Peyer's patch (tissue), 4 donors: ENCODE data around the gene FGGY. TPM values are rescaled to one million over a fixed set of nuclear protein-coding genes. Genes with fewer than 3 reads are reported as not detected.

Experiments
- DNase-seq, 3 donors: peaks; one replicate each; pipeline ENCODE4 v3.0.0-alpha.2; 2017 to 2019
- H3K27ac ChIP-seq, 4 donors: fragments of 200-600 bp; sonication (generic); one replicate each; pipeline ENCODE4 v1.5.1; 2016 to 2019
- H3K27me3 ChIP-seq, 2 donors: fragments of 200-600 bp; sonication (generic); one replicate each; pipeline ENCODE4 v1.5.1; 2019
- H3K36me3 ChIP-seq, 3 donors: fragments of 200-600 bp; sonication (generic); one replicate each; pipeline ENCODE4 v1.5.1; 2016 to 2019
- H3K4me1 ChIP-seq, 4 donors: fragments of 200-600 bp; sonication (generic); one replicate each; pipeline ENCODE4 v1.5.1; 2016 to 2019
- H3K4me3 ChIP-seq, 4 donors: fragments of 200-600 bp; sonication (generic); 1 replicate in 3 of 4; 2 replicates in 1 of 4; pipeline ENCODE4 v1.5.1; 2016 to 2019; ENCODE audit warnings: mild to moderate bottlenecking in 1 of 4
- H3K9me3 ChIP-seq, 4 donors: fragments of 200-600 bp; sonication (generic); one replicate each; pipeline ENCODE4 v1.5.1; 2016 to 2019; ENCODE audit warnings: mild to moderate bottlenecking in 1 of 4
- POLR2A ChIP-seq, 2 donors: fragments of 450-650 bp; IDR thresholded peaks; one replicate each; pipeline ENCODE4 v1.5.1; 2017; ENCODE audit warnings: antibody characterized with exemption in 2 of 2, mild to moderate bottlenecking in 2 of 2, moderate library complexity in 2 of 2
- total RNA-seq, 4 donors: library from RNA; depleted of rRNA; stranded (reverse); fragments of >200 nt; gene quantifications; one replicate each; pipeline ENCODE4 v1.1.0, GENCODE V29; 2016
- TF ChIP-seq, protein P1 (sequence below), 6 experiments: fragments of 450-650 bp in 4 of 6; fragments of 200-600 bp in 2 of 6; sonication (generic) in 1 of 6; IDR thresholded peaks; one replicate each; pipeline ENCODE4 v1.5.1; 2017 to 2019; ENCODE audit warnings: antibody characterized with exemption in 6 of 6, mild to moderate bottlenecking in 3 of 6, moderate library complexity in 1 of 6

FGGY gene
- total RNA-seq, 4 donors from 2014 or later = 18.9 to 102 (median 33.6) TPM

- Histone ChIP-seq H3K27ac (no peak overlapping the region), H3K4me3 (no peak overlapping the region), H3K27me3 (no peaks in the 10 kb centered on the region), H3K4me1 (no peaks in the 10 kb centered on the region), H3K36me3 (no peaks in the 10 kb centered on the region), H3K9me3 (no peaks in the 10 kb centered on the region)
- no peak for DNase-seq
- TF ChIP-seq, protein P1, sequence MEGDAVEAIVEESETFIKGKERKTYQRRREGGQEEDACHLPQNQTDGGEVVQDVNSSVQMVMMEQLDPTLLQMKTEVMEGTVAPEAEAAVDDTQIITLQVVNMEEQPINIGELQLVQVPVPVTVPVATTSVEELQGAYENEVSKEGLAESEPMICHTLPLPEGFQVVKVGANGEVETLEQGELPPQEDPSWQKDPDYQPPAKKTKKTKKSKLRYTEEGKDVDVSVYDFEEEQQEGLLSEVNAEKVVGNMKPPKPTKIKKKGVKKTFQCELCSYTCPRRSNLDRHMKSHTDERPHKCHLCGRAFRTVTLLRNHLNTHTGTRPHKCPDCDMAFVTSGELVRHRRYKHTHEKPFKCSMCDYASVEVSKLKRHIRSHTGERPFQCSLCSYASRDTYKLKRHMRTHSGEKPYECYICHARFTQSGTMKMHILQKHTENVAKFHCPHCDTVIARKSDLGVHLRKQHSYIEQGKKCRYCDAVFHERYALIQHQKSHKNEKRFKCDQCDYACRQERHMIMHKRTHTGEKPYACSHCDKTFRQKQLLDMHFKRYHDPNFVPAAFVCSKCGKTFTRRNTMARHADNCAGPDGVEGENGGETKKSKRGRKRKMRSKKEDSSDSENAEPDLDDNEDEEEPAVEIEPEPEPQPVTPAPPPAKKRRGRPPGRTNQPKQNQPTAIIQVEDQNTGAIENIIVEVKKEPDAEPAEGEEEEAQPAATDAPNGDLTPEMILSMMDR (IDR thresholded peaks at IDR 0.05) = no peak
- no peak for TF ChIP-seq POLR2A (IDR thresholded peaks at IDR 0.05)
These were observed 18.0 kb upstream of the FGGY start for GRCh38 chr1:59278780-59279354.

DNA sequence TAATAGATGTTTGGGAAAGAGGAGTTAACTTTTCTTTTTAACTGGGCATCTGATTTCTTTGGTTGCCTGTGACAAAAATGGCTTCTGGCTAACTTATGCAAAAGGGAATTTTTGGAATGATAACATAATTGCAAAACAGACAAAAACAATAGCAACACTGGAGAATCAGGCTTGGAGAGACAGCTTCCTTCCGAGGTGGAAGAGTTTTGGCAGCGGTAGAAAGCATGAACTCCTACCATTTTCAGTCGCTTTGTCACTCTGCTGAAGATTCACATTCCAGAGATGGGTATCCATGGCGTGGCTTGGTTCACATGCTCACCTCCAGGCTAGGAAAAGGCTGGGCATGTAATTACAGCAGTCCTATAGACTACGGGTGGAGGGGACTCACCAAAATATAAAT is 17.2 kb upstream of the FGGY start:
- H3K4me3 ChIP-seq = no peak overlapping the region
- no peaks in the 10 kb centered on the region for H3K27me3 ChIP-seq
- H3K27ac ChIP-seq = no peak overlapping the region
- TF ChIP-seq, protein P1 (IDR thresholded peaks at IDR 0.05) = no peak
- no peak for TF ChIP-seq POLR2A (IDR thresholded peaks at IDR 0.05)
- DNase-seq = no peak
- H3K4me1 ChIP-seq = no peaks in the 10 kb centered on the region
- no peaks in the 10 kb centered on the region for H3K36me3 ChIP-seq
- no peaks in the 10 kb centered on the region for H3K9me3 ChIP-seq

GRCh38 chr1:59282951-59283350 is 13.9 kb upstream of the FGGY start:
- H3K27ac ChIP-seq = no peak overlapping the region

DNA sequence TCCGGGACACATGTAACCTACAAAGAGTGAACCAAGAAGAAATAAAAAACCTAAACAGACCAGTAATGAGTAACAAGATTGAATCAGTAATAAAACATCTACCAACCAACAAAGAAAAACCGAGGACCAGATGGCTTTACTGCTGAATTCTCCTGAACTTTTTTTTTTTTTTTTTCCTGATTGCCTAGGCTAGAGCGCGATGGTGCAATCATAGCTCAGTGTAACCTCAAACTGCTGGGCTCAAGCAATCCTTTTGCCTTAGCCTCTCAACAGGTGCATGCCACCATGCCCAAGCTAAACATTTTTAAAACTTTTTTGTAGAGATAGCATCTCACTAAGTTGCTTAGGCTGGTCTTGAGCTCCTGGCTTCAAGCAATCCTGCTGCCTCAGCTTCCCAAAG is 11.2 kb upstream of the FGGY start:
- Histone ChIP-seq H3K4me1 (no peaks in the 10 kb centered on the region), H3K27me3 (no peaks in the 10 kb centered on the region), H3K9me3 (no peaks in the 10 kb centered on the region), H3K27ac (no peak overlapping the region), H3K36me3 (no peaks in the 10 kb centered on the region), H3K4me3 (no peak overlapping the region)
- no peak for TF ChIP-seq POLR2A (IDR thresholded peaks at IDR 0.05)
- TF ChIP-seq, protein P1 (IDR thresholded peaks at IDR 0.05) = no peak
- DNase-seq = no peak

More at GRCh38 chr1:59282951-59283350, 13.9 kb upstream of the FGGY start:
- TF ChIP-seq, protein P1 (IDR thresholded peaks at IDR 0.05) = no peak
- no peak for TF ChIP-seq POLR2A (IDR thresholded peaks at IDR 0.05)
- Histone ChIP-seq H3K4me3 (no peak overlapping the region), H3K9me3 (no peaks in the 10 kb centered on the region), H3K27me3 (no peaks in the 10 kb centered on the region), H3K4me1 (no peaks in the 10 kb centered on the region), H3K36me3 (no peaks in the 10 kb centered on the region)
- DNase-seq = no peak

- DNase-seq = no peak
- Histone ChIP-seq H3K9me3 (no peaks in the 10 kb centered on the region), H3K27ac (no peak overlapping the region), H3K4me3 (no peak overlapping the region), H3K27me3 (no peaks in the 10 kb centered on the region), H3K36me3 (no peaks in the 10 kb centered on the region), H3K4me1 (no peaks in the 10 kb centered on the region)
- TF ChIP-seq POLR2A (IDR thresholded peaks at IDR 0.05) = no peak
These were observed 8.8 kb upstream of the FGGY start for GRCh38 chr1:59288046-59288445.

GRCh38 chr1:59289570-59289969 is 7.3 kb upstream of the FGGY start:
- no peak overlapping the region for H3K27ac ChIP-seq
- TF ChIP-seq, protein P1 (IDR thresholded peaks at IDR 0.05) = no peak
- no peak for TF ChIP-seq POLR2A (IDR thresholded peaks at IDR 0.05)

More at GRCh38 chr1:59289570-59289969, 7.3 kb upstream of the FGGY start:
- H3K27me3 ChIP-seq = no peaks in the 10 kb centered on the region
- no peaks in the 10 kb centered on the region for H3K4me1 ChIP-seq
- no peaks in the 10 kb centered on the region for H3K36me3 ChIP-seq
- H3K4me3 ChIP-seq = no peak overlapping the region
- H3K9me3 ChIP-seq = no peaks in the 10 kb centered on the region
- no peak for DNase-seq
